Hematopoietic multipotent progenitor cell (in vitro differentiated cells): ENCODE results near the gene BPIFB2. TPM values are rescaled to one million over a fixed set of nuclear protein-coding genes. Genes with fewer than 3 reads are reported as not detected.
A peak's percentile ranks its signal among the peaks of the same experiment; 100 is the strongest.
"Not testable (repeated sequence)": the region's sequence is repeated elsewhere in the genome, so short reads cannot be mapped to it uniquely, and the experiment has no call there.

ENCODE experiments used
- DNase-seq, 3 donors: peaks; one replicate each; pipeline ENCODE4 v3.0.0-alpha.2; 2011 to 2015; ENCODE audit warnings: low read depth in 2 of 3, low spot score in 2 of 3
- total RNA-seq: library from RNA; depleted of rRNA; stranded (reverse); fragments of >200 nt; gene quantifications from one replicate; pipeline ENCODE4 v1.2.3, GENCODE V29; 2012

BPIFB2 gene
- total RNA-seq, 1 donor: not detected

- DNase-seq: no peak
These were observed 37.2 kb upstream of the BPIFB2 start for GRCh38 chr20:32970115-32970972.

- DNase-seq: no peak
These were observed 36.6 kb upstream of the BPIFB2 start for GRCh38 chr20:32970973-32971300.

GRCh38 chr20:32971703-32972161 is 35.8 kb upstream of the BPIFB2 start:
- peak; percentile 12 to 44 (median 26) for DNase-seq

- DNase-seq: peak; percentile 76 to 96 (median 93)
These were observed 35.1 kb upstream of the BPIFB2 start for GRCh38 chr20:32972181-32973076.

GRCh38 chr20:32973077-32973717 is 34.3 kb upstream of the BPIFB2 start:
- DNase-seq: no peak

GRCh38 chr20:32974204-32975064 is 33.1 kb upstream of the BPIFB2 start:
- not testable (repeated sequence) for DNase-seq

GRCh38 chr20:32975121-32975520 is 32.4 kb upstream of the BPIFB2 start:
- DNase-seq: not testable (repeated sequence)

GRCh38 chr20:32975698-32976674 is 31.5 kb upstream of the BPIFB2 start:
- DNase-seq: no peak

GRCh38 chr20:32976746-32977145 is 30.8 kb upstream of the BPIFB2 start:
- DNase-seq: no peak

GRCh38 chr20:32977281-32978008 is 30.1 kb upstream of the BPIFB2 start:
- DNase-seq: no peak

GRCh38 chr20:32978009-32978335 is 29.5 kb upstream of the BPIFB2 start:
- no peak for DNase-seq

GRCh38 chr20:32979201-32979998 is 28.1 kb upstream of the BPIFB2 start:
- DNase-seq: no peak

GRCh38 chr20:32980131-32980941 is 27.2 kb upstream of the BPIFB2 start:
- no peak for DNase-seq

GRCh38 chr20:32980990-32981389 is 26.5 kb upstream of the BPIFB2 start:
- DNase-seq: no peak

- DNase-seq: no peak
These were observed 24.7 kb upstream of the BPIFB2 start for GRCh38 chr20:32982617-32983458.
